NT2/D1 (cell line): ENCODE results near the gene IMPA2.

Source experiments
- YY1 ChIP-seq: IDR thresholded peaks from 2 replicates; pipeline ENCODE4 v1.6.1; 2011; ENCODE audit not compliant: insufficient read length, insufficient read depth
- ZNF274 ChIP-seq: IDR thresholded peaks from 2 replicates; pipeline ENCODE4 v1.6.1; 2011; ENCODE audit warnings: mild to moderate bottlenecking, low read depth, low read length

- TF ChIP-seq YY1 (no peak), ZNF274 (no peak)
These were observed 33.8 kb upstream of the IMPA2 start for GRCh38 chr18:11947214-11948191.
